Adrenal gland (tissue), 12 donors: ENCODE data around the gene NUP88. TPM values are rescaled to one million over a fixed set of nuclear protein-coding genes. Genes with fewer than 3 reads are reported as not detected.
A peak's percentile ranks its signal among the peaks of the same experiment; 100 is the strongest.

Experiments
- DNase-seq, 7 donors: peaks; one replicate each; pipeline ENCODE4 v3.0.0-alpha.2; 2019 to 2020
- H3K27ac ChIP-seq, 5 donors: fragments of 200-600 bp; sonication (generic) in 4 of 5; 1 replicate in 3 of 5; 2 replicates in 2 of 5; pipeline versions ENCODE4 v1.5.1 to v1.8.0; 2016 to 2020; ENCODE audit warnings: mild to moderate bottlenecking in 1 of 5
- H3K27me3 ChIP-seq: fragments of 200-600 bp; 2 replicates; pipeline ENCODE4 v1.8.0; 2021
- H3K36me3 ChIP-seq, 2 donors: fragments of 200-600 bp; replicated peaks in 1 of 2; 1 replicate in 1 of 2; 2 replicates in 1 of 2; pipeline versions ENCODE4 v1.5.1 to v1.8.0; 2018 to 2022
- H3K4me1 ChIP-seq, 2 donors: fragments of 200-600 bp; replicated peaks in 1 of 2; 1 replicate in 1 of 2; 2 replicates in 1 of 2; pipeline versions ENCODE4 v1.5.1 to v1.8.0; 2018 to 2021
- H3K4me3 ChIP-seq, 4 donors: fragments of 200-600 bp; sonication (generic) in 3 of 4; one replicate each; pipeline ENCODE4 v1.5.1; 2016 to 2018
- H3K9me3 ChIP-seq, 3 donors: fragments of 200-600 bp; sonication (generic) in 1 of 3; replicated peaks in 1 of 3; 1 replicate in 2 of 3; 2 replicates in 1 of 3; pipeline versions ENCODE4 v1.5.1 to v1.8.0; 2016 to 2021
- CTCF ChIP-seq, 6 experiments: fragments of 450-650 bp in 4 of 6; fragments of 200-600 bp in 2 of 6; sonication (generic) in 1 of 6; IDR thresholded peaks; 1 replicate in 5 of 6; 2 replicates in 1 of 6; pipeline versions ENCODE4 v1.5.1 to v1.8.0; 2016 to 2021; ENCODE audit warnings: antibody characterized with exemption in 6 of 6, mild to moderate bottlenecking in 2 of 6, moderate library complexity in 1 of 6
- POLR2A ChIP-seq, 2 donors: fragments of 450-650 bp; IDR thresholded peaks; one replicate each; pipeline ENCODE4 v1.6.1; 2017; ENCODE audit warnings: antibody characterized with exemption in 2 of 2, mild to moderate bottlenecking in 2 of 2, moderate library complexity in 1 of 2
- WGBS, 4 donors: extraction: QIAGEN DNeasy Blood & Tissue Kit in 2 of 4; methylation state at CpG; one replicate each; pipeline versions ENCODE4 v1.1.5 to v1.1.7; 2013 to 2017; 5-methylcytosine and 5-hydroxymethylcytosine counted together
- intact Hi-C, 2 donors: fragments of 100-400 bp; cut with DNase I; formaldehyde crosslinking; loops; one replicate each; pipeline versions ENCODE4 v1.14.1 to v1.15.0; 2022 to 2023
- polyA plus RNA-seq, 3 donors: library from polyadenylated mRNA; stranded (reverse); fragments of 200-250 nt in 2 of 3; fragments of 350-450 nt in 1 of 3; fragmentation: Illumina TruSeq in 1 of 3; extraction: RNeasy Lipid Tissue Mini Kit (QIAGEN cat#74804) in 1 of 3; gene quantifications; one replicate each; pipeline ENCODE4 v1.2.3, GENCODE V29; 2013 to 2014
- total RNA-seq, 9 donors: library from RNA; depleted of rRNA in 4 of 9; stranded (reverse); fragments of >200 nt in 4 of 9; fragments of 120-200 nt in 1 of 9; fragmentation: NEBNext Ultra II Directional in 1 of 9; extraction: Animal tissue kit (Norgen Biotek cat#: 25700) in 1 of 9; gene quantifications; one replicate each; pipeline versions ENCODE4 v1.1.0 to v1.2.4, GENCODE V29; 2013 to 2023
- donor health status: healthy with polysubstance abuse.
- donor health status: Bipolar disorder and iron deficiency.
- donor health status: DM: yes; HTN: yes; CAD: no.
- donor health status: DM: no; HTN: no; CAD: no.
- donor health status: DM: no; HTN: no; CAD: no.
- donor health status: DM: yes; HTN: yes; CAD: no.

The NUP88 gene
- total and polyA plus RNA-seq, 12 donors: 30.8 to 137 (median 62.5) TPM

GRCh38 chr17:5419959-5420653 lies 644 bp upstream of the NUP88 start, which contains the start of gene RPAIN:
Gene RPAIN, plus strand, starts transcription at chr17:5420182. Its CDS starts 29 bp downstream, at chr17:5420211.
- WGBS, 4 donors: 0% methylated on average over 6 to 41 of the region's 41 CpGs
- intact Hi-C loops: no loop called here
- Histone ChIP-seq H3K9me3 (no peaks in the 10 kb centered on the region), H3K4me3 (peak within 1 kb of the TSS; percentile 74 to 94 (median 82)), H3K27ac (peak within 1 kb of the TSS; percentile 58 to 89 (median 84)), H3K4me1 (peaks cover 20 to 33% of the 10 kb centered on the region in 2 donors), H3K27me3 (no peaks in the 10 kb centered on the region), H3K36me3 (peaks cover 0 to 39% of the 10 kb centered on the region in 2 donors)
- TF ChIP-seq POLR2A (IDR thresholded peaks at IDR 0.05) (peak in 1 of 2 donors; percentile 80), CTCF (IDR thresholded peaks at IDR 0.05) (no peak)
- DNase-seq: peak; percentile 87 to 94 (median 91)

GRCh38 chr17:5418858-5419355 lies 555 bp downstream of the NUP88 start:
- DNase-seq: peak in 5 of 7 donors; percentile 11 to 61 (median 37)
- 0 to 1% (median 0%) methylated on average over 26 of the region's 26 CpGs for WGBS, 4 donors
- peaks cover 21 to 37% of the 10 kb centered on the region in 2 donors for H3K4me1 ChIP-seq
- H3K27ac ChIP-seq: peak overlapping the region; percentile 58 to 89 (median 84)
- no peaks in the 10 kb centered on the region for H3K27me3 ChIP-seq
- H3K4me3 ChIP-seq: peak overlapping the region in 3 of 4 donors; percentile 76 to 94 (median 87)
- no peaks in the 10 kb centered on the region for H3K9me3 ChIP-seq
- H3K36me3 ChIP-seq: peaks cover 0 to 34% of the 10 kb centered on the region in 2 donors
- TF ChIP-seq POLR2A (IDR thresholded peaks at IDR 0.05) (no peak), CTCF (IDR thresholded peaks at IDR 0.05) (peak in 1 of 6 experiments; percentile 12)
- intact Hi-C loops: no loop called here

- no peaks in the 10 kb centered on the region for H3K9me3 ChIP-seq
- intact Hi-C loops: no loop called here
- TF ChIP-seq CTCF (IDR thresholded peaks at IDR 0.05) (no peak), POLR2A (IDR thresholded peaks at IDR 0.05) (no peak)
- no peaks in the 10 kb centered on the region for H3K27me3 ChIP-seq
- WGBS, 4 donors: 92 to 94% (median 92%) methylated on average over 2 of the region's 2 CpGs
- H3K4me1 ChIP-seq: peaks cover 23 to 44% of the 10 kb centered on the region in 2 donors
- no peak overlapping the region for H3K27ac ChIP-seq
- H3K36me3 ChIP-seq: peaks cover 0 to 31% of the 10 kb centered on the region in 2 donors
- no peak for DNase-seq
- H3K4me3 ChIP-seq: no peak overlapping the region
These were observed 2.6 kb downstream of the NUP88 start for GRCh38 chr17:5416901-5417300.

DNA sequence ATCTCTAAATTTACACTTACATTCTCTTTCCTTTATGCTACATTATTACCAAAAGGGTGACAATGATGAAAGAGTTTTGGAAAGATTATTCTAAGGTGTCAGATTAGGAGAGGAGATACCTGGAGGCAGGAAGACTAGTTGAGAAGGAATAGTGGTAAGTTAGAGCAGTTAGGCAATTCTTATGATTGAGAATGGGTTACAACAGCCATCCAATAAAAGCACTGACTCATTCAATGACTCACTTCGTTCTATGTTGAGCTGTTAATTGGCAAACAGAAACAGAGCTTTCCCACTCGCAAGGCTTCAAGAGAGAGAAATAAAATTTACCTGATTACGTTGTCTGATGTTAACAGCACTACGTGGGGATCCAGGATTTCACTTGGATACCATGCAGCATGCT lies 5.8 kb downstream of the NUP88 start:
- H3K9me3 ChIP-seq: no peaks in the 10 kb centered on the region
- no peak overlapping the region for H3K4me3 ChIP-seq
- no peak for DNase-seq
- H3K36me3 ChIP-seq: peaks cover 0 to 47% of the 10 kb centered on the region in 2 donors
- no peaks in the 10 kb centered on the region for H3K27me3 ChIP-seq
- peak overlapping the region in 1 of 5 donors; percentile 49 for H3K27ac ChIP-seq
- intact Hi-C loops: no loop called here
- 28 to 48% (median 45%) methylated on average over 4 of the region's 4 CpGs for WGBS, 4 donors
- peaks cover 14 to 33% of the 10 kb centered on the region in 2 donors for H3K4me1 ChIP-seq
- no peak for TF ChIP-seq CTCF (IDR thresholded peaks at IDR 0.05)
- TF ChIP-seq POLR2A (IDR thresholded peaks at IDR 0.05): no peak
